IPS-NIHi7 (cell line): ENCODE measurements around the gene MAPK10.
A peak's percentile ranks its signal among the peaks of the same experiment; 100 is the strongest.
"Not testable (repeated sequence)": the region's sequence is repeated elsewhere in the genome, so short reads cannot be mapped to it uniquely, and the experiment has no call there.

Source experiments
- DNase-seq: peaks from one replicate; pipeline ENCODE4 v3.0.0; 2012; ENCODE audit warnings: mixed read lengths; ENCODE audit errors: extremely low spot score

Gene MAPK10

DNA sequence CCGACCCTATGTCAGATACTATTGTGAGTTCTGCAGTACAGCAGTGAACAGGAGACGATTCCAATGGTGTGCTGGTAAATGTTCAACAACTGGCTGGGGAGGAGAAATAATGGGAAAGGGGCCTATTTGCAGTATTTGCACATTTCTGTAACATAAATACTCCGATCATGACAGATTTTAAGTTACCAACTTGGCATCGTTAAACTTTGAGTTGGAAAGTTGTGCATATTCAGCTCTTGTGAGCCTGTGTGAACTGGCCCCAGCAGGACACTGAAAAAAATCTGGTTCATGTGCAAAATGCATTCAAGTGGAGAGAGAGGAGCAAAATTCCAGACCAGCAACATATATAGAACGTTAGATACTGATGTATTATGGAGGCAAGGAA lies 175.0 kb downstream of the MAPK10 start:
- no peak for DNase-seq

DNA sequence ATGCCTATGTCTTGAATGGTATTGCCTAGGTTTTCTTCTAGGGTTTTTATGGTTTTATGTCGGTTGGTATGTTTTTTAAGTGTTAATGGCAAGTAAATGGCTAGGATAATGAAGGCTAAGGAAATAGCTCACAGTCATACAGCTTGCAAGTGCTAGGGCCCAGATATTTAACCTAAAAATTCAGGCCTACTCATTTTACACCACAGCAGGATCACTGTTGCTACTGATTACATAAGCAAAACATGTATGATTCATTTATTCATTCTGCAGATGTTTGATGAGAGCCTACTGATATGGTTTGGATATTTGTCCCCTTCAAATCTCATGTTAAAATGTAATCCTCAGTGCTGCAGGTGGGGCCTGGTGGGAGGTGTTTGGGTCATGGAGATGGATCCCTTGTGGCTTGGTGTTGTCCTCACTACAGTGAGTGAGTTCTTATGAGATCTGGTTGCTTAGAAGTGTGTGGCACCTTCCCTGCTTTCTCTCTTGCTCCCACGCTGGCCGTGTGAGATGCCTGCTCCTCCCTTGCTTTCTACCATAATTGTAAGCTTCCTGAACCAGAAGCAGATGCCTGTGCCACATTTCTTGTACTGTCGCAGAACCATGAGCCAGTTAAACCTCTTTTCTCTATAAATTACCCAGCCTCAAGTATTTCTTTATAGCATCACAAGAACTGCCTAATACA lies 175.5 kb downstream of the MAPK10 start:
- DNase-seq: no peak

DNA sequence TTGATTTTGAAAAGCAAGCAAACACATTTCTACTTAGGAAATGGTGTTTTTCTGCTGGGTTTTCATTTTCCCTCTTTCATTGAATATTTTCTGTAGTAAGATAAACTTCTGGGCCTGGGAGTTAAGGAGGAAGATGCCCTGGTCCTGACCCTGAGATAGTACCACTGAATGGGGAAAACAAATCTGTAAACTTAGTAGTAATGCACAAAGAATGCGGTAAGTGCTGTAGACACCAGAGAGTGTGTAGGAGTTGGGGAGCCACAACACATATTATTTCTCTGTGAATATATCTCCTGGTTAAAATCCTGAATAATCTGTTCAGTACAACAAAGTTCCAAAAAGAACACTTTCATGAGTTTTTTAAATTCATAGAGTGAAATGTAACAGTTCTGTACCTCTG lies 178.3 kb downstream of the MAPK10 start:
- no peak for DNase-seq

DNA sequence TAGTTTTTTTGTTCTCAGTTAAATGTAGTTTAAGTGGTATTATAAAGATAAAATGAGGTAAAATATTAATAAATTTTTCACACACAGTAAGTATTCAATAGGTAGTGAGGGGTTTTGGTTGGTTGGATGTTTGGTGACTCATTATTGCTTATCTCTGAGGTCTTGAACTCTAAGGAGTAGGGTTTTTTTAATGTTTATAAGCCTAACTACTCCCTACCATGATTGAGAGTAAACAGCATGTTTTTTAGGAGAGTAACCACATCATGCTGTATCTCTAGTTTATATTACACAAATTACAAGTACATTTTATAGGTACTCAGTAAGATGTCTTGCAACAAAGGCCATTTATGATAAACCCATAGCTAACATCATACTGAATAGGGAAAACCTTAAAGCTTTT lies 181.6 kb downstream of the MAPK10 start:
- no peak for DNase-seq

DNA sequence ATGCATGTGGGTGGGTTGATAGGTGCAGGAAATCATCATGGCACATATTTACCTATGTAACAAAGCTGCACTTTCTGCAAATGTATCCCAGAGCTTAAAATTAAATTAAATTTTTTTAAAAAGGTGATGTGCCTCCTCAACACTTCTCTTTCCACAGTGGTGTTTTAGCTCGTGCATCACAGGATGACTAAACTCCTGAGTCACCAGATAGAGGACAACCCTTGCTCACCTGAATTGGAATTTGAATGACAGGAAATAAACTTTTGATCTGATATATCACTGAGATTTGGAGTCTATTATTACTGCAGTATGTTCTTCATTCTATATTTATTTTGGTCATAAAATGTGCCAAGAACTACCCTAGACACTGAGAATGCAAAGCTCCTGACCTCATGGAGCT lies 185.3 kb downstream of the MAPK10 start:
- no peak for DNase-seq

DNA sequence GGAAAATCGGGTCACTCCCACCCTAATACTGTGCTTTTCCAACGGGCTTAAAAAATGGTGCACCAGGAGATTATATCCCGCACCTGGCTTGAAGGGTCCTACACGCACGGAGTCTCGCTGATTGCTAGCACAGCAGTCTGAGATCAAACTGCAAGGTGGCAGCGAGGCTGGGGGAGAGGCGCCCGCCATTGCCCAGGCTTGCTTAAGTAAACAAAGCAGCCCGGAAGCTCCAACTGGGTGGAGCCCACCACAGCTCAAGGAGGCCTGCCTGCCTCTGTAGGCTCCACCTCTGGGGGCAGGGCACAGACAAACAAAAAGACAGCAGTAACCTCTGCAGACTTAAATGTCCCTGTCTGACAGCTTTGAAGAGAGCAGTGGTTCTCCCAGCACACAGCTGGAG lies 191.5 kb downstream of the MAPK10 start:
- DNase-seq: not testable (repeated sequence)

DNA sequence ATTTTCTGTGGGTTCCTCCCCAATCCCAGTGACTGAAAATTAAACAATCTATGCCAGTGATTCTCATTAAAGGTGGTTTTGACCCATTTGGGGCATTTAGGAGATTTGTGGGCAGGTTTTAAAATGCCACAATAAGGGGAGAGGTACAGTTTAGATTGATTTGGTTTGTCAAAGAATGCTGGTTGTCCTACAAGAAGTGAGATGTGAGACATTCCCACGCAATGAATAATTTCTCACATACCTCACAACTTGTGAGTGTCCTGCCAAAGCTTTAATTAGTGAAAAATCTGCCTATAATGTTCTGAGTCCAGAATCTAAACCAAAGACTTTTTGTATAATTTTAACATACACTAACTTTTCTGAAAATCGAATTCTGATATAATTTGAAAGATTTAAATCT lies 199.4 kb downstream of the MAPK10 start:
- DNase-seq: no peak

DNA sequence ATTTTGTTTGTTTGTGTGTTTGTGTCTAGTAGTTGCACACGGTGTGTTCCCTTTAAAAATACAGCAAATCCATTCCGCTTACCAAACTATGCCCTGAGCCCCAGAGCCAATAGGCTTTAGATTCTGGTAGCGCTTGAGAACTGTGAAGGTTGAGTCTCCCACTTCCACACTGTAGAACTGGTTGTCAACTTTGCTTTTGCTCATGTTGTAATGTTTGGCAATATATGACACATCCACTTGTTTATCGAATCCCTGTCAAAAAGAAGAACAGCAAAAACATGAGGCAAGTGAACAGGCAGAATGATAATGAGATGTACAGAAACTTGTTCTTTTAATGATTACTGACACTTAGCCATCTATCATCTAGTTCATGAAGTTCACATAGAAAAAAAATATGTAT lies 200.6 kb downstream of the MAPK10 start:
- no peak for DNase-seq

DNA sequence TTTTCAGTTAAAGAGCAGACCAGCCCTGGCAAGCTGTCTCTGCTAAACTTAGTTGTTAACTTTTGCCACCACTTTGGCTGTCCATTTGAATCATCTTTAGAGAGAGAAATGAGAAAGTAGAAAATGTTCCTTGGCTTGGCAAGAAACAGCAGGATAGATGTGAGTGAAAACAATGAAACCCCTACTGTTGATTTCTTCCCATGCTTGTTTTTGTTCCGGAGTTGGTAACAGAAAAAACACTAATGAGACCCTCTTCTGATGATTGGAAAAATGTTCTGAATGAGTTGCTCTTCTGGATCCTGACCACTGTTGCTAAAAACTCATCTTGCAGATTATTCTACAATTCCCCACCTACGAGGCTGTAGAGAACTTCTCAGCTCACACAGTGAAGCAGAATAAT lies 203.3 kb downstream of the MAPK10 start:
- DNase-seq: no peak

DNA sequence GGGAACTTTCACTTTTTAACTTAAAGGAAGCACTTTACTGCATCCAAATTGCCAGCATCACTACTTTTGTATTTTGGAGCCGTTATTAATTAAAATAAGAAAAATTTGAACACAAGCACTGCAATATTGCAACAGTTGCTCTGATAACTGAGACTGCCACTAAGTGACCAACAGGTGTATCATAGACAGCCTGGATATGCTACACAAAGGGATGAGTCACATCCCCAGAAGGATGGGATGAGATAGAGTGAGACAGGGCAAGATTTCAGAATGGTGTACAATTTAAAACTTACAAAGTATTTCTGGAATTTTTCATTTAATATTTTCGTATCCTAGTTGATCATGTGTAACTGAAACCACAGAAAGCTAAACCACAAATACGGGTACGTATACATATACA lies 204.1 kb downstream of the MAPK10 start:
- DNase-seq: no peak

DNA sequence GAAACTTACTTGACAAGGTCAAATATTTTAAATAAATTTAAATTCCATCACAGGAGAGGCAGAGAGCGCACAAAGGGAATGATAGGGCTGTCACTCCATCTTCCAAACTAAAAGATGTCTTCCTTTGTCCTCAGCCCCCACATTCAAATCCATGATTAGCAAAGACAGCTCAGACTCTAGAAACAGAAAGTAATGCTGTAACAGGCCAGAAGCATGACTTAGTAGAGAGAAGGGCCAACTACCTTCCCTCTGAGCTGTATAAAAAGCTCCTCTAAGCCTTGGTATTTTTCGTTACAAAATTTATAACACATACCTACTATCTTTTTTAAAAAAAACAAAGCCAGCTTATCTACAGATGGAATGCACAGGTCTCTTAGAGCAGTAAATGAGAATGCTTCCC lies 207.4 kb downstream of the MAPK10 start:
- DNase-seq: no peak

DNA sequence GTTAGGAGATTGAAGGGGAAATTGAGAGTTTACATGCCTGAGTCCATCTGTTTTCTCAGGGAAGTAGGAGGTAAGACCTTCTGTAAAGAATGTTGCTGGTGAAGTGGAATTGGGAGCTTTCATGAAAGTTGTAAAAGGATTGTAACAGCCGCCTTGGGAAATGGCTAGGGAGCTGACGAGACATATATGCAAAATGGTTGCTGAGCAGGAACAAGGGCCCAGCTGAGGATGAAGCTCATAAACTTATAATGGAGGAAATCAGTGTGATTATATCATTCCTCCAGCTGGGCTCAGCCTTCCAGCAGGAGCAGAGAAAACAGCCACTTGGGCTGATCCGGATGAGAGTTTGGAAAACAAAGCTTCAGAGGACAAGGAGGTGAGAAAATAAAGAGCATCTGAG lies 208.7 kb downstream of the MAPK10 start:
- no peak for DNase-seq

DNA sequence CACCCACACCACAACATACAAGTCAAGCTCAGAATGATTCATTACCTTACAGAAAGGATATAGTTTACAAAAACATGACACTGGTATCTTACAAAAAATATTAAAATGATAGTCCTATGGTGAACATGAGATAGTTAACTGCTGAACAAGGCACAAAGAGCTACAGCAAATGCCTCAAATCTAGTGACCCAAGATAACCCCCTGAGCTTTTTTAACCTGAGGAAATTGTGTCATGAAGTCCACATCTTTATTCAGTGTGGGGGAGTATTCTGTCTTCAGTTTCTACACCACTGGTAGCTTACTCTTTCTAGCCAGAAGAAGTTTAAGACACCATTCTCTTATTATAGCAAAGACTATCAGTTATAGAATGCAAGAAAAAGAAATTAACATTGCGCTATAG lies 218.7 kb downstream of the MAPK10 start:
- DNase-seq: no peak

DNA sequence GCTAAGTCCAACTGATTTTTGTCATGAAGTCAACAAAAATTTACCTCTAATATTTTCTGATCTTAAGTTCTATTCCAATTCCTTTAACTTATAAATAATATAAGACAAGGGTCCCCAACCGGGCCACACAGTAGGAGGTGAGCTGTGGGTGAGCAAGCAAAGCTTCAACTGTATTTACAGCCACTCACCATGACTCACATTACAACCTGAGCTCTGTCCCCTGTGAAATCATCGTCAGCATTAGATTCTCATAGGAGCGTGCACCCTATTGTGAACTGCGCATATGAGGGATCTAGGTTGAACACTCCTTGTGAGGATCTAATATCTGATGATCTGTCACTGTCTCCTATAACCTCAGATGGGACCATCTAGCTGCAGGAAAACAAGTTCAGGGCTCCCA lies 227.4 kb downstream of the MAPK10 start:
- DNase-seq: no peak

DNA sequence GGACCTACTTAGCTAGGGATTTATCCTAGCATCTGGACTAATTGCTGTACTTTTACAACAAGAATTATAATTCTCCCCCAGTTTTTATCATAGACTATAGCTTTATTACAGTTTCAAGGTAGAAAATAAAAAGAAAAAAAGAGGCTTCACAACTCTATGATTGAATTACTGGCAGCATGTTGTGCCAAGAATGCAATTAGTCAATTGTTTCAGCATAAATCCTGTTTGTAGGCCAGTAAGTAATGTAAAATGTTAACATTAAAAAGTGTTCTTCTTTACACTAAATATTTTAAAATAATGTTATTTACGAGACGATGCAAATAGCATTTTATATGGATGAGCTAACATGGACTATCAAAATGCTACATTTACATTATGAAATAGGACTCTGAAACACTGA lies 228.4 kb downstream of the MAPK10 start:
- DNase-seq: no peak

DNA sequence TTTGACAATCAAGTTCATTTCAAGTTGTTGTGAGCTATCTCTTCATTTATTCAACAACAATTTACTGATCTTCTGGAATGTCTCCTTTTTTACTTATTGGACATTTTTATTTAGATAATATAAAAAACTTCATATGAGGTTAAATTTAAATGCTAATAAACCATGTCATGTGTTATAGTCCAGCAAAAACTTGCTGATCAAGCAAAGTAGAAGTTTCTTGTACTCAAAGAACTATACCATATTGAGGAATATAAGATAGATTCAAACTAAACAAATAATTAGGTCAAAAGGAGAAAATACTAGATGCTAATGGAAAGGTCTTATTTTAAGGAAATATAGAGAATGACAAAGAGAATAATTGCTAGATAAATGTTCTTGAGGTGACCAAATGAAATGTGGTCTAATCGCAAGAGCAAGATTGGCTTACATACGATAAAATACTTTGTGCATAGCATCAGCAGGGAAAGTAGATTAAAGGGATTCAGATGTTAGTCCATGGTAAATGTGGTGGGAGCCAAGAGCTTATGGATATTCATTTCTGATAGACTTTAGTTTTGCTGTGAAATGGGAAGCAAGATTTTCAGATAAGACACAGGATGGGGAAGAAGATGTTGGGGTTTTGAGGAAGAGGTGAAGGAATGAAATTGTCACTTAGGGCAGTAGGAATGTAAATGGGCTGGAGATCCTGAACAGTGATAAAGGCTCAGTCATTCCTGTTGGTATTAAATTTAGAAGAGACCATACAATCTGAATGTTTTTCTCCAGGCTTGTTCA lies 229.5 kb downstream of the MAPK10 start:
- no peak for DNase-seq

DNA sequence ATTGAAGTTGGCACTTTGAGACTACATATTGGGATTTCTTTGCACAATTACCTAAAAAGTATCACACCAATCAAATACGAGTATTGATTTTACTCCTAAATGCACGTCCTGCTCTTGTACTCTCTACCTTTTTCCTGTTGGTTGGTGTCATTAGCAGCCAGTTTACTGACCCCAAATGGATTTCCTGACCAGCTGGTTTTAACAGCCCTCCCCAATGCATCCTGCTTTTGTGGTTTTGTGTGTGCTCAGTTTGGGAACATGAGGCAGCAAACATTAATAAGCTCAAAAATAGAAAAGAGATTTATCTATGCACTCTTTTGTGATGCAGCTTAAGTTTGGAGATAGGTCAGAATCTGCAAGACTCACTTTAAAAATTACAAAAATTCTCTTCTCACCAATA lies 230.3 kb downstream of the MAPK10 start:
- no peak for DNase-seq

DNA sequence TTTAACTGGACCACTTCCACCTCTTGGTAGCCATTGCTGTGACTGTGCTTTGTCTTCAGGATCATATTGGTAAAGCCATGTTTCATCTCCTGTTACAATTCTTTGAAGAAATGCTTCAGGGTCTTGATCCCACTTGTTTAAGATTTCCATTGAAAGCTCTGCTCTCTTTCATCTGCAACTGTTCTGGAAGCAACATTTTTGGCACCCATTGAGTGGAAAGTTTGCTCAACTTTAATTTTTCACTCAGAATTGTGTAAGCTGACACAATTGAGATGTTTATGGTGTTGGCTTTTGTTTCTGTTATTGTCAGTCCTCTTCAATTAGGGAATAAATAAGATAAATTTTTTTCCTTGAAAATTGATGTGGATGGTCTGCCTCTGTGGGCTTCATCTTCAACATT lies 237.4 kb downstream of the MAPK10 start:
- DNase-seq: no peak

DNA sequence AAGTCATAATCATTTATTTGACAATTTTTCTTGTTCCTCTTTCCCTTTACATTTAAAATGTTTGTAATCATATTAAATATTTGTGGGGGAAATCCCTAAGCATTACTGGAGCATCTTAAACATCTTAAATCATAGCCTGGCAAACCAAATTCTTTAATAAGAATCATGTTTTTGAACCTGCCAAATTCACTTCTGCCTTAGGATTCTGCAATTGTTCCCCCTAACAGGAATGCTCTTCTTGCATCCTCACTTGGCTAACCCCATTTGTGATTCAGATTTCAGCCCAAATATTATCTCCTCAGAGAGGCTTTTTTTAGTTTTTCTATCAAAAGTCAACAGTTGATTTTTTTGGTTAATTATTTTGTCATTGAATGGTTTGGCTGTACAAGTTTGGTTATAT lies 241.1 kb downstream of the MAPK10 start:
- DNase-seq: no peak

DNA sequence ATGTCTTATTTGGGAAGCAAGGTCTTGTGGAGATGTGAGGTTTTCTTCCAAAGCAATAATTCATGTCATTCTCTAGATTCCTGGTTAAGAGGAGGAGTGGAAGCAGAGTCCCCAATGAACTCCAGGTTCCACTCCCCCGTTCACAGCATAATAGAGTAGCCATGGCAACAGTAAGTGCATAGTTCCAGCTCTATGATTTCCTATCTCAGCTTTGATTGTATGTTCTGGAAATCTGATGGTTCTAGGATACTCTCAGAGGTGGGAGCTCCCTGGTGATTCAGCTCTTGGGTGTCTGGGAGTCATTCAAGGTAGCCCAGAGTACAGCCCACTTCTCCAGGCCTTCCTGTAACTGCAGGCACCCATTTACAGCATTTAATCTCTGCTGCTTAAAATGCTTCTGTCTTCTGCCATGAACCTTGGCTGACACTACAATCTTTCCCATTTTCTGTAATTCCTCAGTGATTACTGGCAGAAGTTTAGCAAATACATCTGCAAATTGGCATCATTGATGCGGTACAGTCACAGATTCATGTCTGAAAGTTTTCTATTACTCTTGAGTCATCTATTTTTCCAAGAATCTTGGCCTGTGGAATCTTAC lies 242.0 kb downstream of the MAPK10 start:
- no peak for DNase-seq

DNA sequence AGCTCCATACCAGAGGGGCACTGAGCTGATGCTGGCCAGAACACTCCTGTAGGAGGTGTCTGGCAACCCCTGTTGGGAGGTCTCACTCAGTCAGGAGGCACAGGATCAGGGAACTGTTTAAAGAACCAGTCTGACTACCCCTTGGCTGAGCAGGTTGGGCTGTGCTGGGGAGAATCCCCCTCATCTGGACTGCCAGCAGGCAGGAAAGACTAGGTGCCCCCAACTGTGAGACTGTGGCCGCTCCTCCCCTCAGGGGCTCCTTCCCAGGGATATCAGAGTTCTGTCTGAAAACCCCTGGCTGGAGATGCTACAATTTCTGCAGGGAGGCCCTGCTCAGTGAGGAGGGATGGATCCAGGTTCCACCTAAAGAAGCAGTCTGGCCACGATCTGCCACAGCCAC lies 245.3 kb downstream of the MAPK10 start:
- DNase-seq: no peak

DNA sequence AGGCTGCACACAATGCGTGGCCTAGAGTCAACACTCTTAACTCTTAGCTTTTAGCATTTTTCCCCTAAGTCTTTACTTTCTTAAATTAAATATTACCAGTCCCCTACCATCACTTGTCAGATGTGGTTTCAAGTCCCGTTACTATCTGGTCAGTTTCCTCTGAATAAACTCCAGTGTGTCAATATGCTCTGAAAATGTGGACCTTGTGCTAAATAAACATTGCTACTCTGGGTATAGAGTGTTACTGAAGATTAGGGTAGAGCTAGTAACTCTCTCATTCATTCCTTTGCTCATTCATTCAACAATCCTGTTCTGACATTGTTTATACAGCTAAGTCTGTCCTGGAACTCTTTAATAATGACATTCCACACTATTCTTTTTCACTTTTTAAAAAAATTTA lies 251.0 kb downstream of the MAPK10 start:
- DNase-seq: no peak

DNA sequence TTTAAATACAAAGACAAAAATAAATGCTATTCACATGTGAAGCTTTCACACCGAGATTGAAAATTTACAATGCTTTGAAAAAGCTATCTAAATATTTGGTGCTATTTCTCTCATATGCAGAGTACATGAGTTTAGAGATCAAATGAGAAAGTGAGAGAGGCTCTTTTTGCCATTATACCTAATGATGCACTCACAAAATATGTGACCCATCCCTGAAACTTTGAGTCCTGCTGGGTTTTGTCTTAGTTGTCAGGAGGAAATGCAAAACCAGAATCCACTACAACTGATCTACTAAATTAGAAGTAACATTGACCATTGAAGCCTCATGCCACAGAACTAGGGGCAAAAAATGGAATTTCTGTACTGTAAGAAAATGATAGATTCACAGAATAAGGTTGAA lies 251.7 kb downstream of the MAPK10 start:
- peak; percentile 12 for DNase-seq
